HFFc6 (cell line): ENCODE data around the gene SLC25A33. TPM values are rescaled to one million over a fixed set of nuclear protein-coding genes. Genes with fewer than 3 reads are reported as not detected.

ENCODE experiments used
- DNase-seq: peaks from one replicate; pipeline ENCODE4 v3.0.0-alpha.2; 2018
- H3K27ac Mint-ChIP-seq: 2 replicates; pipeline ENCODE4 v1.8.0; 2020; ENCODE audit warnings: mild to moderate bottlenecking, mixed read lengths
- H3K27me3 Mint-ChIP-seq: 2 replicates; pipeline ENCODE4 v1.8.0; 2021; ENCODE audit warnings: mild to moderate bottlenecking, moderate library complexity, mixed read lengths; ENCODE audit not compliant: insufficient read depth
- H3K36me3 Mint-ChIP-seq: 2 replicates; pipeline ENCODE4 v1.8.0; 2021; ENCODE audit warnings: low read depth, mixed read lengths
- H3K4me1 Mint-ChIP-seq: 2 replicates; pipeline ENCODE4 v1.8.0; 2020; ENCODE audit warnings: low read depth, mixed read lengths
- H3K4me3 Mint-ChIP-seq: 2 replicates; pipeline ENCODE4 v1.8.0; 2020; ENCODE audit warnings: mild to moderate bottlenecking, moderate library complexity, mixed read lengths
- H3K9me3 Mint-ChIP-seq: 2 replicates; pipeline ENCODE4 v1.8.0; 2020; ENCODE audit warnings: mild to moderate bottlenecking, mixed read lengths
- total RNA-seq, 6 experiments: library from RNA; stranded (reverse); fragmentation: NEBNext Ultra II Directional; extraction: Animal tissue kit (Norgen Biotek cat#: 25700); gene quantifications; 2 replicates in 1 of 6; 3 replicates in 5 of 6; pipeline ENCODE4 v1.2.3, GENCODE V29; 2021
- TF ChIP-seq, protein P1 (sequence below): fragments of 200-600 bp; sonication (generic); IDR thresholded peaks from 2 replicates; pipeline ENCODE4 v1.5.0; 2021; ENCODE audit warnings: antibody characterized with exemption, mild to moderate bottlenecking

Gene SLC25A33
- total RNA-seq, 6 experiments from 2014 or later: 3.3 to 4.7 (median 4.0) TPM

DNA sequence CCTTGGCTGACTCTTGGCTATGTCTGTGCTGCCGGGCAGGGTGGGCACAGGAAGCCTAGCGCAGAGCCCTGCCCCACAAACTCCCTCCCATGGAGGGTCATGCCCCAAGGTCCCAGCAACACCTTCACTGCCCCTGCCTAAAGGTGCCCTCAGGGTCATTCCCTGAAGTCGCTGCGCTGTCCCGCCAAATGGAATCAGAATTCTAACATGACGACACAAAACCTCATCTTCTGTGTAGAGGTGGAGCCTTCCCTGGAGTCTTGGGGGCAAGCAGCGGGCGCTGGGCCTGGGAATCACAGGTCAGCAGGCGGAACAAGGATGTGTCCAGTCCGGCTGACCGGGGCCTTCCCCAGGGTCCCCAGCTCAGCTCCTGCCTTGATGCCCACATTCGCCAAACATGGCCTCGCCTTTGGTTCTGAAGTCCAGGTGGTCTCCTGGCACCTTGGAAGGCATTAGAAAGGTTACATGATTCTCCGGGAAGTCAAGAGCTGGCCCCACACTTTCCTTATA, 66.7 kb downstream of the SLC25A33 start:
- no peak for DNase-seq
- Mint-ChIP-seq H3K4me1 (no peaks in the 10 kb centered on the region), H3K27me3 (no peaks in the 10 kb centered on the region; the same call in 1 of the 2 replicates), H3K4me3 (no peak overlapping the region), H3K9me3 (no peaks in the 10 kb centered on the region), H3K27ac (no peak overlapping the region), H3K36me3 (no peaks in the 10 kb centered on the region)
- TF ChIP-seq, protein P1, sequence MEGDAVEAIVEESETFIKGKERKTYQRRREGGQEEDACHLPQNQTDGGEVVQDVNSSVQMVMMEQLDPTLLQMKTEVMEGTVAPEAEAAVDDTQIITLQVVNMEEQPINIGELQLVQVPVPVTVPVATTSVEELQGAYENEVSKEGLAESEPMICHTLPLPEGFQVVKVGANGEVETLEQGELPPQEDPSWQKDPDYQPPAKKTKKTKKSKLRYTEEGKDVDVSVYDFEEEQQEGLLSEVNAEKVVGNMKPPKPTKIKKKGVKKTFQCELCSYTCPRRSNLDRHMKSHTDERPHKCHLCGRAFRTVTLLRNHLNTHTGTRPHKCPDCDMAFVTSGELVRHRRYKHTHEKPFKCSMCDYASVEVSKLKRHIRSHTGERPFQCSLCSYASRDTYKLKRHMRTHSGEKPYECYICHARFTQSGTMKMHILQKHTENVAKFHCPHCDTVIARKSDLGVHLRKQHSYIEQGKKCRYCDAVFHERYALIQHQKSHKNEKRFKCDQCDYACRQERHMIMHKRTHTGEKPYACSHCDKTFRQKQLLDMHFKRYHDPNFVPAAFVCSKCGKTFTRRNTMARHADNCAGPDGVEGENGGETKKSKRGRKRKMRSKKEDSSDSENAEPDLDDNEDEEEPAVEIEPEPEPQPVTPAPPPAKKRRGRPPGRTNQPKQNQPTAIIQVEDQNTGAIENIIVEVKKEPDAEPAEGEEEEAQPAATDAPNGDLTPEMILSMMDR: no peak

DNA sequence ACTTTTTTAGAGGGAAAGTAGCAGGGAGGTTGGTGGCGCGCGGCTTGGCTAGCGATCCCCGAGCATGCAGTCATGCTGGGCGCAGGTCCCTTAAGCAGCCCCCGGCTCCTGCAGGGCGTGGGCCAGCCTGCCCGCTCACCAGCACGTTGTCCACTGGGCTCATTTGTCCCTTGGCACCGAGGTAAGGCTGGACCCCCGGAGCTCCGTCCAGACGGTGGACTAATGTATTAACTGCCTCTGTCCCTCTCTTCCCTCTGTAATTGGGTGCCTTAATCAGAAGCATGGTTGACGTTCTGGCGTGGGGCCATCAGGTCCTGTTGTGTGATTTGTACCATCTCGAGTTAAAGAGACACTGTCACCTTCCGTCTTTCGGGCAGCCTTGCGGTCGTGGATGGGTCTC, 67.2 kb downstream of the SLC25A33 start:
- H3K4me1 Mint-ChIP-seq: no peaks in the 10 kb centered on the region
- TF ChIP-seq, protein P1: no peak
- no peak overlapping the region for H3K27ac Mint-ChIP-seq
- H3K27me3 Mint-ChIP-seq: no peaks in the 10 kb centered on the region; the same call in 1 of the 2 replicates
- H3K9me3 Mint-ChIP-seq: no peaks in the 10 kb centered on the region
- H3K4me3 Mint-ChIP-seq: no peak overlapping the region
- DNase-seq: no peak
- H3K36me3 Mint-ChIP-seq: no peaks in the 10 kb centered on the region

DNA sequence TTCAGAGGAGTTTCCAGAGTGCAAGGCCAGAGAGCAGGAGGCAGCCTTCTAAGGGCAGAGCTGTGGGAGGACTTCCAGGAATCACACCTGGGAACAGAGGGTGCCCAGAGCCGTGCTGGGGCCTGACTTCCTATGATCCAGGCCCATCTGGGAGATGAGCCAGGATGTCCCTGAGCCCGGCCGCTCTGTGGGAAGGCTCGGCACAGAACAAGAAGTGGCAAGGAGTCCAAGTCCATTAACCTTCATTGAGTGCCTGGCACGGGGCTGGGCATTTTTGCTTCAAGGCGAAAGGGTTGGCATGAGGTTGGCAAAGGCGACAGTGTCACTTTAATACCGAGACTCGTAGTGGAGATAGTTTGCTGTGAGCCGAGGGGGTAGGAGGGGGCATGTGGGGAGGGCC, 67.7 kb downstream of the SLC25A33 start:
- TF ChIP-seq, protein P1: no peak
- Mint-ChIP-seq H3K4me3 (no peak overlapping the region), H3K27ac (no peak overlapping the region), H3K27me3 (no peaks in the 10 kb centered on the region; the same call in 1 of the 2 replicates), H3K9me3 (no peaks in the 10 kb centered on the region), H3K4me1 (no peaks in the 10 kb centered on the region), H3K36me3 (no peaks in the 10 kb centered on the region)
- no peak for DNase-seq

DNA sequence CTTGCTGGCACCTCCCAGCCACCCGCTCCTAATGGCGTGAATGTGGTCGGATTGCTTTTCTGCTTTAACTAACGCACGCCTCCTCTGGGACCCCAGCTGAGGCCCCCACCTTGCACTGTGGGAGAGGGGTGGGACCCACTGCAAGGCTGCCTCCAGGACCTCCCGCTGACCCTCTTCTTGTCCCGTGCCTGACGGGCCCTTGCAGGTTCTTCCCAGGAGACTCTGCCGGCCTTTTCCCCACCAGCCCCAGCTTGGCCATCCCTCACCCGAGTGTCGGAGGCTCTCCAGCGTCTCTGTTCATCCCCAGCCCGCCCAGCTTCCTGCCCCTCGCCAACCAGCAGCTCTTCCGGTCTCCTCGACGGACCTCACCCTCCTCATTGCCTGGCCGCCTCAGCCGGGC, 68.1 kb downstream of the SLC25A33 start:
- TF ChIP-seq, protein P1: no peak
- no peaks in the 10 kb centered on the region; the same call in 1 of the 2 replicates for H3K27me3 Mint-ChIP-seq
- DNase-seq: no peak
- no peaks in the 10 kb centered on the region for H3K9me3 Mint-ChIP-seq
- no peak overlapping the region for H3K4me3 Mint-ChIP-seq
- H3K36me3 Mint-ChIP-seq: no peaks in the 10 kb centered on the region
- H3K27ac Mint-ChIP-seq: no peak overlapping the region
- H3K4me1 Mint-ChIP-seq: no peaks in the 10 kb centered on the region

DNA sequence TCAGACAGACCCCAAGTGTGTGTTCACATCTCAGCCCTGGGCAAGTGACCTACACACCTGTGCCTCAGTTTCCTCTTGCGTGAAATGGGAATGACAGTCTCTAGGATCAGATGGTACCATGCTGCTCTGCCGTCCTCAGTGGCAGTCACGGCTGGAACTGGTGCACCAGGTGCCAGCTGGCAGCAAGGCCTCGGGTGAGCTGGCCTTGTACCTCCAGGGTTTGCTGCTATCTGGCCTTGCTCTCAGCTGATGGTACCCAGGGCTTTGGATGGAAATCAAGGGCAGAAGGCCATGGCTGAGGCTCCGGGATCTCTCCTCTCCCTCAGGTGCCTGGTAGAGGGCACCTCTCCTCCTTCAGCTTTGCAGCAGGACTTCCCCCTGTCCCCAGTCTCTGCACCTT, 70.7 kb downstream of the SLC25A33 start:
- no peaks in the 10 kb centered on the region for H3K27me3 Mint-ChIP-seq
- TF ChIP-seq, protein P1: no peak
- no peaks in the 10 kb centered on the region for H3K9me3 Mint-ChIP-seq
- no peaks in the 10 kb centered on the region for H3K4me1 Mint-ChIP-seq
- DNase-seq: no peak
- H3K27ac Mint-ChIP-seq: no peak overlapping the region
- H3K36me3 Mint-ChIP-seq: peaks cover 4% of the 10 kb centered on the region; the same call in 1 of the 2 replicates
- no peak overlapping the region for H3K4me3 Mint-ChIP-seq

DNA sequence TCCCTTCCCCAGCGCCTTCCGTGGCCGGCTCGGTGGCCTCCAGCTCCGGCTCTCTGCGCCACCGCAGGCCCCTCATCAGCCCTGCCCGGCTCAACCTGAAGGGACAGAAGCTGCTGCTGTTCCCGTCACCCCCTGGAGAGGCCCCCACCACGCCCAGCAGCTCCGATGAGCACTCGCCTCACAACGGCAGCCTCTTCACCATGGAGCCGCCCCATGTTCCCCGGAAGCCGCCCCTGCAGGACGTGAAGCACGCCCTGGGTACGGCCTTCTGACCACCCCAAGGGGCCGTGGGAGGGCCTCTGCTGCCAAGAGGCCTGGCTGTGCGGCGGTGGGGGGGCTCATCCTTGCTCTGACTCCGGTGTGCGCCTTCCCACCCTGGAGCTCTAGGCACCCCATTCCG, 71.3 kb downstream of the SLC25A33 start:
- H3K9me3 Mint-ChIP-seq: no peaks in the 10 kb centered on the region
- DNase-seq: no peak
- H3K4me1 Mint-ChIP-seq: no peaks in the 10 kb centered on the region
- TF ChIP-seq, protein P1: no peak
- H3K4me3 Mint-ChIP-seq: no peak overlapping the region
- H3K27ac Mint-ChIP-seq: no peak overlapping the region
- no peaks in the 10 kb centered on the region for H3K27me3 Mint-ChIP-seq
- peaks cover 4% of the 10 kb centered on the region; the same call in 1 of the 2 replicates for H3K36me3 Mint-ChIP-seq
